ENCODE data around the gene NBR1. TPM values are rescaled to one million over a fixed set of nuclear protein-coding genes. Genes with fewer than 3 reads are reported as not detected.
"Not testable (repeated sequence)": the region's sequence is repeated elsewhere in the genome, so short reads cannot be mapped to it uniquely, and the experiment has no call there.

Gene NBR1
- 49.1 and 50.8 TPM in 2 replicates for total RNA-seq

- H3K27ac Mint-ChIP-seq = no peak within 1 kb of the TSS
- H3K36me3 Mint-ChIP-seq (ENCODE audit: low read depth) = peaks cover 20% of the 10 kb centered on the region
- no peaks in the 10 kb centered on the region for H3K27me3 Mint-ChIP-seq (ENCODE audit: low read depth)
- H3K9me3 Mint-ChIP-seq = no peaks in the 10 kb centered on the region
- DNase-seq (ENCODE audit: low spot score) = peak; percentile 97
- H3K4me1 Mint-ChIP-seq (ENCODE audit: low read depth) = peaks cover 30% of the 10 kb centered on the region
- H3K4me3 Mint-ChIP-seq (ENCODE audit: low read depth) = no peak within 1 kb of the TSS
- intact Hi-C loops (cut with micrococcal nuclease) = loop anchor here (1.0 to 5.0 kb wide), 3 partner anchors 46 to 172 kb away; partner anchors contain the start of genes BRCA1, RPL27 and VAT1
Observed at GRCh38 chr17:43170766-43171585, at the start of gene NBR1. NBR1 (plus strand) TSS chr17:43171214; CDS start chr17:43175800, 4,586 bp downstream.

GRCh38 chr17:43125133-43125966 is 45.7 kb upstream of the NBR1 start, which contains the start of gene BRCA1:
BRCA1 (minus strand) TSS chr17:43125364; CDS start chr17:43124096, 1,268 bp downstream.
- Mint-ChIP-seq H3K9me3 (no peaks in the 10 kb centered on the region), H3K4me1 (ENCODE audit: low read depth) (peaks cover 24% of the 10 kb centered on the region), H3K4me3 (ENCODE audit: low read depth) (peak within 1 kb of the TSS; percentile 99), H3K36me3 (ENCODE audit: low read depth) (peaks cover 35% of the 10 kb centered on the region), H3K27ac (peak within 1 kb of the TSS; percentile 99), H3K27me3 (ENCODE audit: low read depth) (no peaks in the 10 kb centered on the region)
- intact Hi-C loops (cut with micrococcal nuclease) = loop anchor here (1.0 kb wide), 1 partner anchor 45 kb away; no protein-coding TSS in a partner anchor
- DNase-seq (ENCODE audit: low spot score) = peak; percentile 95

GRCh38 chr17:43125967-43126910 is 44.8 kb upstream of the NBR1 start:
- intact Hi-C loops (cut with micrococcal nuclease) = loop anchor here (1.0 kb wide), 1 partner anchor 44 kb away; no protein-coding TSS in a partner anchor
- H3K9me3 Mint-ChIP-seq = no peaks in the 10 kb centered on the region
- peaks cover 24% of the 10 kb centered on the region for H3K4me1 Mint-ChIP-seq (ENCODE audit: low read depth)
- no peak for DNase-seq (ENCODE audit: low spot score)
- H3K27ac Mint-ChIP-seq = peak overlapping the region; percentile 99
- H3K27me3 Mint-ChIP-seq (ENCODE audit: low read depth) = no peaks in the 10 kb centered on the region
- peak overlapping the region; percentile 99 for H3K4me3 Mint-ChIP-seq (ENCODE audit: low read depth)
- peaks cover 35% of the 10 kb centered on the region for H3K36me3 Mint-ChIP-seq (ENCODE audit: low read depth)

GRCh38 chr17:43126911-43127290 is 44.1 kb upstream of the NBR1 start:
- Mint-ChIP-seq H3K4me3 (ENCODE audit: low read depth) (peak overlapping the region; percentile 75), H3K27ac (peak overlapping the region; percentile 49), H3K27me3 (ENCODE audit: low read depth) (no peaks in the 10 kb centered on the region), H3K9me3 (no peaks in the 10 kb centered on the region), H3K4me1 (ENCODE audit: low read depth) (peaks cover 22% of the 10 kb centered on the region), H3K36me3 (ENCODE audit: low read depth) (peaks cover 32% of the 10 kb centered on the region)
- intact Hi-C loops (cut with micrococcal nuclease) = no loop called here
- DNase-seq (ENCODE audit: low spot score) = no peak

GRCh38 chr17:43127333-43127876 is 43.6 kb upstream of the NBR1 start:
- Mint-ChIP-seq H3K27ac (peak overlapping the region; percentile 49), H3K4me3 (ENCODE audit: low read depth) (peak overlapping the region; percentile 75), H3K36me3 (ENCODE audit: low read depth) (peaks cover 28% of the 10 kb centered on the region), H3K4me1 (ENCODE audit: low read depth) (peaks cover 19% of the 10 kb centered on the region)
- H3K9me3 Mint-ChIP-seq; DNase-seq (ENCODE audit: low spot score); H3K27me3 Mint-ChIP-seq (ENCODE audit: low read depth); intact Hi-C loops (cut with micrococcal nuclease): not testable (repeated sequence)

- no peaks in the 10 kb centered on the region for H3K27me3 Mint-ChIP-seq (ENCODE audit: low read depth)
- no peak overlapping the region for H3K4me3 Mint-ChIP-seq (ENCODE audit: low read depth)
- no peak overlapping the region for H3K27ac Mint-ChIP-seq
- DNase-seq (ENCODE audit: low spot score) = no peak
- H3K36me3 Mint-ChIP-seq (ENCODE audit: low read depth) = peaks cover 36% of the 10 kb centered on the region
- H3K4me1 Mint-ChIP-seq (ENCODE audit: low read depth) = peaks cover 13% of the 10 kb centered on the region
- intact Hi-C loops (cut with micrococcal nuclease) = no loop called here
- no peaks in the 10 kb centered on the region for H3K9me3 Mint-ChIP-seq
Observed at GRCh38 chr17:43129671-43130010, 41.4 kb upstream of the NBR1 start.

- Mint-ChIP-seq H3K4me3 (ENCODE audit: low read depth) (no peak overlapping the region), H3K4me1 (ENCODE audit: low read depth) (peaks cover 20% of the 10 kb centered on the region), H3K27ac (no peak overlapping the region), H3K27me3 (ENCODE audit: low read depth) (no peaks in the 10 kb centered on the region), H3K36me3 (ENCODE audit: low read depth) (peaks cover 39% of the 10 kb centered on the region), H3K9me3 (no peaks in the 10 kb centered on the region)
- intact Hi-C loops (cut with micrococcal nuclease) = no loop called here
- DNase-seq (ENCODE audit: low spot score) = no peak
Observed at GRCh38 chr17:43132117-43132516, 38.9 kb upstream of the NBR1 start.

- H3K27me3 Mint-ChIP-seq (ENCODE audit: low read depth); DNase-seq (ENCODE audit: low spot score); intact Hi-C loops (cut with micrococcal nuclease); H3K27ac Mint-ChIP-seq; H3K4me3 Mint-ChIP-seq (ENCODE audit: low read depth); H3K9me3 Mint-ChIP-seq: not testable (repeated sequence)
- peaks cover 16% of the 10 kb centered on the region for H3K4me1 Mint-ChIP-seq (ENCODE audit: low read depth)
- peaks cover 28% of the 10 kb centered on the region for H3K36me3 Mint-ChIP-seq (ENCODE audit: low read depth)
Observed at GRCh38 chr17:43133439-43133838, 37.6 kb upstream of the NBR1 start.

- Mint-ChIP-seq H3K4me1 (ENCODE audit: low read depth) (peaks cover 16% of the 10 kb centered on the region), H3K36me3 (ENCODE audit: low read depth) (peaks cover 24% of the 10 kb centered on the region), H3K9me3 (no peaks in the 10 kb centered on the region), H3K27ac (no peak overlapping the region), H3K27me3 (ENCODE audit: low read depth) (no peaks in the 10 kb centered on the region), H3K4me3 (ENCODE audit: low read depth) (no peak overlapping the region)
- DNase-seq (ENCODE audit: low spot score) = no peak
- intact Hi-C loops (cut with micrococcal nuclease) = no loop called here
Observed at GRCh38 chr17:43134774-43135453, 36.1 kb upstream of the NBR1 start.

- intact Hi-C loops (cut with micrococcal nuclease) = no loop called here
- no peak for DNase-seq (ENCODE audit: low spot score)
- Mint-ChIP-seq H3K4me1 (ENCODE audit: low read depth) (peaks cover 16% of the 10 kb centered on the region), H3K36me3 (ENCODE audit: low read depth) (peaks cover 28% of the 10 kb centered on the region), H3K4me3 (ENCODE audit: low read depth) (no peak overlapping the region), H3K27ac (no peak overlapping the region), H3K27me3 (ENCODE audit: low read depth) (no peaks in the 10 kb centered on the region), H3K9me3 (no peaks in the 10 kb centered on the region)
Observed at GRCh38 chr17:43135454-43135819, 35.6 kb upstream of the NBR1 start.

GRCh38 chr17:43136574-43136973 is 34.4 kb upstream of the NBR1 start:
- Mint-ChIP-seq H3K36me3 (ENCODE audit: low read depth) (peaks cover 33% of the 10 kb centered on the region), H3K27ac (peak overlapping the region; percentile 76), H3K4me1 (ENCODE audit: low read depth) (peaks cover 16% of the 10 kb centered on the region)
- intact Hi-C loops (cut with micrococcal nuclease); H3K27me3 Mint-ChIP-seq (ENCODE audit: low read depth); H3K4me3 Mint-ChIP-seq (ENCODE audit: low read depth); DNase-seq (ENCODE audit: low spot score); H3K9me3 Mint-ChIP-seq: not testable (repeated sequence)

Data from activated T-helper 2 cell treated with anti-CD3 and anti-CD28 coated beads, Interferon-gamma antibody, Interleukin-2, Interleukin-4, amounts not matched to agents 10 μg/mL and 5 μg/mL and 100 μg/mL, durations not matched to agents 14 hours and 24 hours and 36 hours (primary cell).